Muscle layer of colon (tissue), 2 donors: Measurements from ENCODE around the gene JOSD2.

ENCODE experiments used
- H3K27ac ChIP-seq: one replicate; pipeline ENCODE4 v1.7.0; 2013; ENCODE audit warnings: low read depth, mild to moderate bottlenecking, low read length, moderate library complexity
- H3K27me3 ChIP-seq, 2 donors: one replicate each; pipeline ENCODE4 v1.7.0; 2013; ENCODE audit warnings: low read length in 2 of 2, mild to moderate bottlenecking in 2 of 2; ENCODE audit not compliant: insufficient read depth in 2 of 2, control insufficient read depth in 1 of 2
- H3K36me3 ChIP-seq: one replicate; pipeline ENCODE4 v1.7.0; 2013; ENCODE audit warnings: mild to moderate bottlenecking, low read length; ENCODE audit not compliant: insufficient read depth
- H3K4me1 ChIP-seq: one replicate; pipeline ENCODE4 v1.7.0; 2013; ENCODE audit warnings: mild to moderate bottlenecking, low read length; ENCODE audit not compliant: insufficient read depth
- H3K4me3 ChIP-seq, 2 donors: one replicate each; pipeline ENCODE4 v1.7.0; 2013; ENCODE audit warnings: low read length in 2 of 2, low read depth in 1 of 2, mild to moderate bottlenecking in 1 of 2, moderate library complexity in 1 of 2
- H3K9ac ChIP-seq: one replicate; pipeline ENCODE4 v1.7.0; 2013; ENCODE audit warnings: low read length
- H3K9me3 ChIP-seq: one replicate; pipeline ENCODE4 v1.7.0; 2013; ENCODE audit warnings: mild to moderate bottlenecking, low read length
- donor health status: abdominal sarcoma.
- donor health status: Adenocarcinoma of cecum.

JOSD2 gene

GRCh38 chr19:50552540-50552939 lies 41.5 kb upstream of the JOSD2 start:
- peaks cover 0 to 63% of the 10 kb centered on the region in 2 donors for H3K27me3 ChIP-seq
- H3K4me1 ChIP-seq, result peaks cover 5% of the 10 kb centered on the region
- H3K36me3 ChIP-seq, result no peaks in the 10 kb centered on the region
- no peak overlapping the region for H3K4me3 ChIP-seq
- H3K9me3 ChIP-seq, result no peaks in the 10 kb centered on the region
- H3K27ac ChIP-seq, result no peak overlapping the region
- H3K9ac ChIP-seq, result no peak overlapping the region

GRCh38 chr19:50551715-50552187 lies 40.8 kb upstream of the JOSD2 start:
- Histone ChIP-seq H3K9ac (no peak overlapping the region), H3K27me3 (peaks cover 0 to 56% of the 10 kb centered on the region in 2 donors), H3K4me3 (no peak overlapping the region), H3K36me3 (no peaks in the 10 kb centered on the region), H3K4me1 (peaks cover 5% of the 10 kb centered on the region), H3K27ac (no peak overlapping the region), H3K9me3 (no peaks in the 10 kb centered on the region)

GRCh38 chr19:50551034-50551714 lies 40.2 kb upstream of the JOSD2 start:
- H3K4me3 ChIP-seq, result no peak overlapping the region
- H3K4me1 ChIP-seq, result peaks cover under 1% of the 10 kb centered on the region
- H3K27me3 ChIP-seq, result peaks cover 0 to 50% of the 10 kb centered on the region in 2 donors
- no peak overlapping the region for H3K9ac ChIP-seq
- H3K27ac ChIP-seq, result no peak overlapping the region
- no peaks in the 10 kb centered on the region for H3K9me3 ChIP-seq
- no peaks in the 10 kb centered on the region for H3K36me3 ChIP-seq

- peaks cover 0 to 44% of the 10 kb centered on the region in 2 donors for H3K27me3 ChIP-seq
- no peaks in the 10 kb centered on the region for H3K4me1 ChIP-seq
- no peaks in the 10 kb centered on the region for H3K36me3 ChIP-seq
- H3K9me3 ChIP-seq, result no peaks in the 10 kb centered on the region
- H3K4me3 ChIP-seq, result no peak overlapping the region
- H3K27ac ChIP-seq, result no peak overlapping the region
- no peak overlapping the region for H3K9ac ChIP-seq
Measured at GRCh38 chr19:50550594-50550966, 39.6 kb upstream of the JOSD2 start.

GRCh38 chr19:50549927-50550593 lies 39.1 kb upstream of the JOSD2 start:
- no peak overlapping the region for H3K27ac ChIP-seq
- H3K9ac ChIP-seq, result no peak overlapping the region
- no peaks in the 10 kb centered on the region for H3K9me3 ChIP-seq
- H3K4me3 ChIP-seq, result no peak overlapping the region
- H3K27me3 ChIP-seq, result peaks cover 0 to 42% of the 10 kb centered on the region in 2 donors
- H3K36me3 ChIP-seq, result no peaks in the 10 kb centered on the region
- no peaks in the 10 kb centered on the region for H3K4me1 ChIP-seq

GRCh38 chr19:50549059-50549926 lies 38.3 kb upstream of the JOSD2 start:
- Histone ChIP-seq H3K9ac (no peak overlapping the region), H3K36me3 (no peaks in the 10 kb centered on the region), H3K9me3 (no peaks in the 10 kb centered on the region), H3K27ac (no peak overlapping the region), H3K27me3 (peaks cover 0 to 42% of the 10 kb centered on the region in 2 donors), H3K4me1 (no peaks in the 10 kb centered on the region), H3K4me3 (no peak overlapping the region)

GRCh38 chr19:50548191-50549058 lies 37.4 kb upstream of the JOSD2 start:
- no peaks in the 10 kb centered on the region for H3K9me3 ChIP-seq
- peaks cover 0 to 38% of the 10 kb centered on the region in 2 donors for H3K27me3 ChIP-seq
- no peaks in the 10 kb centered on the region for H3K36me3 ChIP-seq
- H3K4me3 ChIP-seq, result no peak overlapping the region
- no peaks in the 10 kb centered on the region for H3K4me1 ChIP-seq
- H3K9ac ChIP-seq, result no peak overlapping the region
- no peak overlapping the region for H3K27ac ChIP-seq

- H3K4me1 ChIP-seq, result no peaks in the 10 kb centered on the region
- no peak overlapping the region for H3K9ac ChIP-seq
- H3K4me3 ChIP-seq, result no peak overlapping the region
- H3K27me3 ChIP-seq, result peaks cover 0 to 30% of the 10 kb centered on the region in 2 donors
- no peak overlapping the region for H3K27ac ChIP-seq
- H3K36me3 ChIP-seq, result no peaks in the 10 kb centered on the region
- no peaks in the 10 kb centered on the region for H3K9me3 ChIP-seq
Measured at GRCh38 chr19:50547385-50548190, 36.6 kb upstream of the JOSD2 start.

GRCh38 chr19:50546527-50547221 lies 35.7 kb upstream of the JOSD2 start:
- Histone ChIP-seq H3K27ac (no peak overlapping the region), H3K9me3 (no peaks in the 10 kb centered on the region), H3K27me3 (peaks cover 0 to 22% of the 10 kb centered on the region in 2 donors), H3K9ac (no peak overlapping the region), H3K4me1 (no peaks in the 10 kb centered on the region), H3K36me3 (no peaks in the 10 kb centered on the region), H3K4me3 (no peak overlapping the region)

- Histone ChIP-seq H3K4me1 (no peaks in the 10 kb centered on the region), H3K4me3 (no peak overlapping the region), H3K9me3 (no peaks in the 10 kb centered on the region), H3K27ac (no peak overlapping the region), H3K9ac (no peak overlapping the region), H3K36me3 (no peaks in the 10 kb centered on the region), H3K27me3 (no peaks in the 10 kb centered on the region)
Measured at GRCh38 chr19:50542943-50543342, 32.0 kb upstream of the JOSD2 start.
